Kidney epithelial cell (primary cell): ENCODE measurements around the gene NARF. TPM values are rescaled to one million over a fixed set of nuclear protein-coding genes. Genes with fewer than 3 reads are reported as not detected.

ENCODE experiments used
- DNase-seq: peaks from one replicate; pipeline ENCODE4 v3.0.0-alpha.2; 2010; ENCODE audit warnings: low read depth
- H3K27me3 ChIP-seq: 2 replicates; pipeline ENCODE4 v1.6.0; 2011; ENCODE audit warnings: low read length; ENCODE audit not compliant: control insufficient read depth, insufficient read depth
- H3K36me3 ChIP-seq: 2 replicates; pipeline ENCODE4 v1.5.1; 2011; ENCODE audit warnings: low read length; ENCODE audit not compliant: control insufficient read depth, insufficient read depth
- H3K4me3 ChIP-seq: 2 replicates; pipeline ENCODE4 v1.5.1; 2011; ENCODE audit warnings: low read depth, mild to moderate bottlenecking, control low read depth, low read length
- total RNA-seq: library from RNA; depleted of rRNA; stranded (reverse); fragments of >200 nt; gene quantifications from 2 replicates; pipeline ENCODE4 v1.2.3, GENCODE V29; 2015
- TF ChIP-seq, protein P1 (sequence below): IDR thresholded peaks from 2 replicates; pipeline ENCODE4 v1.5.1; 2011; ENCODE audit warnings: mild to moderate bottlenecking, moderate library complexity, low read length, control low read depth, inconsistent platforms; ENCODE audit not compliant: insufficient read depth, poor library complexity, severe bottlenecking

NARF gene
- total RNA-seq, 1 donor from 2014 or later = 59.9 TPM

DNA sequence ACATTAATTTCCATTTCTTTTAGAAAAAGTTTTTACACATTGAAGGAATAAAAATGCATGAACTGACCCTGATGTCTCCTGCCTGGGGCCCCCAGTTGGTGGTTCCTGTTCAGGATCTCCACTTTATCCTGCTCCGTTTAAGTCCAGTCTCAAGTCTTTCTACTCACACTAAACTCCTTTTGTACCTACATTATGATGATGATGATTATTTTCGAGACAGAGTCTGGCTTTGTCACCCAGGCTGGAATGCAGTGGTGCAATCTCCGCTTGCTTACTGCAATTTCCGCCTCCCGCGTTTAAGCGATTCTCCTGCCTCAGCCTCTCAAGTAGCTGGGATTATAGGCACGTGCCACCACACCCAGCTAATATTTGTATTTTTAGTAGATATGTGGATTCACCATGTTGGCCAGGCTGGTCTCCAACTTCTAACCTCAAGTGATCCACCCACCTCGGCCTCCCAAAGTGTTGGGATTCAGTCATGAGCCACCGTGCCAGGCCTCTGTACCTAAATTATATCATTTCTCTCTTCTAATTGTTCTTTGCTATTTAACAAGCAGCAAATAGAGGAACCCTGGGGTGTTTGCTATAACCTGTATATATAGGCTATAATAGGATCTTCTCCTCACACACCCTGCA is 58.8 kb downstream of the NARF start:
- H3K27me3 ChIP-seq = no peaks in the 10 kb centered on the region
- no peak for DNase-seq
- no peaks in the 10 kb centered on the region for H3K36me3 ChIP-seq
- H3K4me3 ChIP-seq = no peak overlapping the region
- TF ChIP-seq, protein P1, sequence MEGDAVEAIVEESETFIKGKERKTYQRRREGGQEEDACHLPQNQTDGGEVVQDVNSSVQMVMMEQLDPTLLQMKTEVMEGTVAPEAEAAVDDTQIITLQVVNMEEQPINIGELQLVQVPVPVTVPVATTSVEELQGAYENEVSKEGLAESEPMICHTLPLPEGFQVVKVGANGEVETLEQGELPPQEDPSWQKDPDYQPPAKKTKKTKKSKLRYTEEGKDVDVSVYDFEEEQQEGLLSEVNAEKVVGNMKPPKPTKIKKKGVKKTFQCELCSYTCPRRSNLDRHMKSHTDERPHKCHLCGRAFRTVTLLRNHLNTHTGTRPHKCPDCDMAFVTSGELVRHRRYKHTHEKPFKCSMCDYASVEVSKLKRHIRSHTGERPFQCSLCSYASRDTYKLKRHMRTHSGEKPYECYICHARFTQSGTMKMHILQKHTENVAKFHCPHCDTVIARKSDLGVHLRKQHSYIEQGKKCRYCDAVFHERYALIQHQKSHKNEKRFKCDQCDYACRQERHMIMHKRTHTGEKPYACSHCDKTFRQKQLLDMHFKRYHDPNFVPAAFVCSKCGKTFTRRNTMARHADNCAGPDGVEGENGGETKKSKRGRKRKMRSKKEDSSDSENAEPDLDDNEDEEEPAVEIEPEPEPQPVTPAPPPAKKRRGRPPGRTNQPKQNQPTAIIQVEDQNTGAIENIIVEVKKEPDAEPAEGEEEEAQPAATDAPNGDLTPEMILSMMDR = no peak

DNA sequence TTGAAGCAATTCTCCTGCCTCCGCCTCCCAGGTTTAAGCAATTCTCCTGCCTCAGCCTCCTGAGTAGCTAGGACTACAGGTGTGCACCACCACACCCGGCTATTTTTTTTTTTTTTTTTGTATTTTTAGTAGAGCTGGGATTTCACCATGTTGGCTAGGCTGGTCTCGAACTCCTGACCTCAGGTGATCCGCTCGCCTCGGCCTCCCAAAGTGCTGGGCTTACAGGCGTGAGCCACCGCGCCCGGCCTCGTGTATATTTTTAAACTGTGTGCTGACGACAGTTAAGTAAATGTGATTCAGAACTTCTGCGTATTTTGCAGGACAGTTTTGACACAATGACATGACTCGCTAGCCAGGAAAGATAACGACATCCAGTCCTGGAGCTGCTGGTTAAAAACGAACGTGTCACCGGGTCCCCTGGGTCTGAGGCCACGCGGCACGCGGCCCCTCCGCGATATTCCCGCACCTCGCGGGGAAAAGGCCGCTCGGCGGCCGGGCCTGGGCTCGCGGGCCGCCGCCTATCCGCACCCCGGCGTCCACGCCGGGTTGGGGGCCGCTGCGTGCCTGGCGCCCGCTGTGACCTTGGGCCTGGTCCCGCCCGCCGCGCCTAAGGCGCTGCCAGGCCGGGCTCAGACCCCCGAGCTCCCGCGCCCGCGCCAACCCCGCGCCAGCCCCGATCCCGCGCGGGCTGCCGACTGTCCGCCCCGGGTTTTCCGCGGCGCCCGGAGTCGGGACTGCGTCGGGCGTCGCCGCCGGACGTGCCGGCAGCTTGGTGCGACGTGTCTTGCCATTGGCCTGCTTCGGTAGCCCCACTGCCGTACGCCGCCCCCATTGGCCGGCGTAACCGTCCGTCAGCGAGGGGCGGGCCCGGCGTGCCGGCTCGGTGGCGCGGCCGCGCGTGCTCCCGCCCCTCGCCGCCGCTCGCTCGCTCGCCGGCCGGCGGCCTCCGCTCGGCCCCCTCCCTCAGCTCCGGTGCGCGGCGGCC is 60.6 kb downstream of the NARF start, which contains the start of gene FOXK2:
FOXK2 (plus strand) TSS at position 907 of the 985 bp plus-strand sequence. CDS start 157 bp downstream, outside the sequence.
- no peaks in the 10 kb centered on the region for H3K27me3 ChIP-seq
- no peaks in the 10 kb centered on the region for H3K36me3 ChIP-seq
- TF ChIP-seq, protein P1 = no peak
- DNase-seq = peak; percentile 73
- H3K4me3 ChIP-seq = peak within 1 kb of the TSS; percentile 80

DNA sequence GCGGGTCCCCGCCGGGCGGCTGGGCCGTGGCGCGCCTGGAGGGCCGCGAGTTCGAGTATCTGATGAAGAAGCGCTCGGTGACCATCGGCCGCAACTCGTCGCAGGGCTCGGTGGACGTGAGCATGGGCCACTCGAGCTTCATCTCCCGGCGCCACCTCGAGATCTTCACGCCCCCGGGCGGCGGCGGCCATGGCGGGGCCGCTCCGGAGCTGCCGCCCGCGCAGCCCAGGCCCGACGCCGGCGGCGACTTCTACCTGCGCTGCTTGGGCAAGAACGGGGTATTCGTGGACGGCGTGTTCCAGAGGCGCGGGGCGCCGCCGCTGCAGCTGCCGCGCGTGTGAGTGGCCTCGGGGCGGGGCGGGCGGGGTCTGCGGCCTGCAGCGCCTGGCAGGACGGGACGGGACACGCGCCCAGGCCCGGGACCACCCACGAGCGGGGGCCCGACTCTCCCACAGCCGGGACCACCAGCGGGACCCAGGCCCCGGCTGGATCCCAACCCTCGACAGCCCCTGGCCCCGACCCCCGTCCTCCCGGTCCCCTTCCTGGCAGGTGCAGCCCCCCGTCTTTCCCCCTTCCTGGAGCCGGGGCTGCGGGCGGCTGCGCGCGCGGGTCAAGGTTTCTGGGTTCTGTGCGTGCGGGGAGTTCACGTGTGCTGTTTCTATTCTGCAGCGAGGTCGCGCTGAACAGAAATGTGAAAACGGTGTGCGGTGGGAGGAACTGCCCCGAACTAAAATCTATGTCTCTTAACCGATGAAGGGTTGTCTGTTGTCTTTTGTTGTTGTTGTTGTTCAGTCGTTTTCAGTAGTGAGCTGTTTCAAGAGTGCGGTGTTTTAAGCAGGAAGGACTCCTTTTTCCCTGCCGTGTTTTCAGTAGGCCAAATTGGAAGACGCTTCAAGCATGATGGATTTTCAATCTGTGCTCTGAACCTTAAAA is 61.7 kb downstream of the NARF start:
- TF ChIP-seq, protein P1 = no peak
- Histone ChIP-seq H3K27me3 (no peaks in the 10 kb centered on the region), H3K36me3 (no peaks in the 10 kb centered on the region), H3K4me3 (peak overlapping the region; percentile 80)
- DNase-seq = no peak

- H3K4me3 ChIP-seq = no peak overlapping the region
- DNase-seq = no peak
- TF ChIP-seq, protein P1 = no peak
- no peaks in the 10 kb centered on the region for H3K27me3 ChIP-seq
- H3K36me3 ChIP-seq = no peaks in the 10 kb centered on the region
Measured at GRCh38 chr17:82524540-82524939, 66.0 kb downstream of the NARF start.

- TF ChIP-seq, protein P1 = no peak
- no peaks in the 10 kb centered on the region for H3K27me3 ChIP-seq
- H3K4me3 ChIP-seq = no peak overlapping the region
Measured at GRCh38 chr17:82525712-82526111, 67.2 kb downstream of the NARF start.

More at GRCh38 chr17:82525712-82526111, 67.2 kb downstream of the NARF start:
- no peak for DNase-seq
- no peaks in the 10 kb centered on the region for H3K36me3 ChIP-seq
